GM12878 (cell line): ENCODE results near the gene PRKRIP1. TPM values are rescaled to one million over a fixed set of nuclear protein-coding genes. Genes with fewer than 3 reads are reported as not detected.

Experiments
- ATAC-seq: fragments of 200-7000 bp; cut with Tn5 transposase; 3 replicates; pipeline ENCODE4 v1.9.1; 2020; ENCODE audit warnings: mild to moderate bottlenecking, moderate library complexity
- BruUV-seq: library from RNA; stranded (reverse); fragments of 400-500 nt; replicated peaks from 2 replicates; lab custom pipeline; 2021; lab: Mats Ljungman, UMichigan
- CTCF ChIA-PET: fragments of 300-600 bp; sonication (Branson Sonifier 250); formaldehyde crosslinking; extraction: SDS; loops from one replicate; lab custom pipeline; 2021; ENCODE audit warnings: inconsistent platforms; lab: Yijun Ruan, JAX
- POLR2A ChIA-PET: fragments of 350-600 bp; formaldehyde crosslinking; extraction: SDS; loops from one replicate; lab custom pipeline; 2021; ENCODE audit warnings: inconsistent platforms; lab: Charles Lee
- RAD21 ChIA-PET: fragments of 300-600 bp; sonication (Branson Sonifier 250); formaldehyde crosslinking; loops from one replicate; lab custom pipeline; 2023; ENCODE audit warnings: antibody characterized with exemption; ENCODE audit not compliant: unreplicated experiment; lab: Charles Lee
- SMC1A ChIA-PET: fragments of 300-600 bp; sonication (Branson Sonifier 250); formaldehyde crosslinking; loops from one replicate; lab custom pipeline; 2023; ENCODE audit not compliant: unreplicated experiment, uncharacterized antibody; lab: Charles Lee
- DNase-seq: peaks from one replicate; pipeline ENCODE4 v3.0.0-alpha.2; 2011; ENCODE audit warnings: low read depth, low spot score
- FAIRE-seq: peaks from 3 replicates; lab custom pipeline; 2011; peaks lifted over from hg19 to GRCh38; lab: Jason Lieb, UNC
- H2AFZ ChIP-seq: 2 replicates; pipeline ENCODE4 v1.6.0; 2011; ENCODE audit warnings: low read depth, low read length, control low read depth; ENCODE audit not compliant: control insufficient read depth
- H3K27ac ChIP-seq: 2 replicates; pipeline ENCODE4 v1.5.1; 2011; ENCODE audit warnings: control low read depth; ENCODE audit not compliant: control insufficient read depth, insufficient read depth
- H3K27me3 ChIP-seq, 2 experiments: replicated peaks in 1 of 2; 2 replicates each; pipeline versions ENCODE4 v1.6.0 to v1.6.1; 2011; ENCODE audit warnings: low read length in 1 of 2; ENCODE audit not compliant: control insufficient read depth in 2 of 2, insufficient read depth in 2 of 2
- H3K36me3 ChIP-seq, 2 experiments: 2 replicates each; pipeline ENCODE4 v1.5.1; 2011; ENCODE audit warnings: low read length in 1 of 2; ENCODE audit not compliant: control insufficient read depth in 2 of 2, insufficient read depth in 2 of 2
- H3K4me1 ChIP-seq: 2 replicates; pipeline ENCODE4 v1.6.1; 2011; ENCODE audit warnings: mild to moderate bottlenecking, low read length, moderate library complexity, mixed read lengths; ENCODE audit not compliant: control insufficient read depth, insufficient read depth
- H3K4me2 ChIP-seq: 2 replicates; pipeline ENCODE4 v1.6.0; 2011; ENCODE audit warnings: control low read depth; ENCODE audit not compliant: control insufficient read depth, insufficient read depth
- H3K4me3 ChIP-seq: fragments of 200-600 bp; sonication (generic); 2 replicates; pipeline ENCODE4 v1.5.1; 2016
- H3K79me2 ChIP-seq: 2 replicates; pipeline ENCODE4 v1.6.0; 2011; ENCODE audit warnings: low read length; ENCODE audit not compliant: control insufficient read depth, insufficient read depth
- H3K9ac ChIP-seq: 2 replicates; pipeline ENCODE4 v1.8.0; 2011; ENCODE audit warnings: low read length, control low read depth, mixed read lengths; ENCODE audit not compliant: control insufficient read depth, insufficient read depth
- H3K9me3 ChIP-seq: replicated peaks from 3 replicates; pipeline ENCODE4 v1.5.1; 2011; ENCODE audit warnings: mild to moderate bottlenecking, low read length; ENCODE audit not compliant: control insufficient read depth, insufficient read depth
- H4K20me1 ChIP-seq: 2 replicates; pipeline ENCODE4 v1.6.0; 2011; ENCODE audit not compliant: control insufficient read depth, insufficient read depth
- CHD4 ChIP-seq: fragments of 200-600 bp; sonication (generic); IDR thresholded peaks from 2 replicates; pipeline ENCODE4 v1.6.1; 2016; ENCODE audit warnings: mild to moderate bottlenecking
- FOXK2 ChIP-seq: fragments of 450-650 bp; IDR thresholded peaks from 2 replicates; pipeline ENCODE4 v1.6.1; 2017; ENCODE audit warnings: mild to moderate bottlenecking, moderate library complexity
- NFIC ChIP-seq: IDR thresholded peaks from 2 replicates; pipeline ENCODE4 v1.6.1; 2012; ENCODE audit warnings: low read depth, mild to moderate bottlenecking, inconsistent platforms, low read length, moderate library complexity
- POLR2AphosphoS5 ChIP-seq: IDR thresholded peaks from 2 replicates; pipeline ENCODE4 v1.6.1; 2011; ENCODE audit warnings: mild to moderate bottlenecking, low read length, inconsistent platforms
- RELB ChIP-seq: fragments of 450-650 bp; IDR thresholded peaks from 2 replicates; pipeline ENCODE4 v1.6.1; 2017; ENCODE audit warnings: low read depth, mild to moderate bottlenecking, moderate library complexity
- SMAD5 ChIP-seq: IDR thresholded peaks from 2 replicates; pipeline ENCODE4 v1.6.1; 2016; ENCODE audit warnings: antibody characterized with exemption, low read depth
- SMC3 ChIP-seq: IDR thresholded peaks from 2 replicates; pipeline ENCODE4 v1.6.1; 2011; ENCODE audit warnings: low read length, improper control_type of control experiment, borderline replicate concordance
- WRNIP1 ChIP-seq: IDR thresholded peaks from 2 replicates; pipeline ENCODE4 v1.6.1; 2011; ENCODE audit warnings: low read depth, low read length, improper control_type of control experiment, borderline replicate concordance
- ZNF207 ChIP-seq: fragments of 450-650 bp; IDR thresholded peaks from 2 replicates; pipeline ENCODE4 v1.6.1; 2014; ENCODE audit warnings: antibody characterized with exemption, mild to moderate bottlenecking, borderline replicate concordance
- WGBS: methylation state at CpG from one replicate; pipeline ENCODE4 v1.1.6; 2016; ENCODE audit warnings: low lambda C conversion rate; ENCODE audit not compliant: insufficient replicate concordance, insufficient coverage; ENCODE audit errors: missing lambda C conversion rate; 5-methylcytosine and 5-hydroxymethylcytosine counted together
- in situ Hi-C: fragments of 300-500 bp; cut with MboI; formaldehyde crosslinking; loops from 9 replicates; pipeline ENCODE4 v1.14.3; 2018; ENCODE audit warnings: mixed read lengths
- intact Hi-C: fragments of 100-400 bp; cut with micrococcal nuclease; formaldehyde crosslinking; loops from one replicate; pipeline ENCODE4 v1.14.2; 2022; ENCODE audit not compliant: unreplicated experiment
- polyA plus RNA-seq, 11 experiments: library from polyadenylated mRNA; depleted of rRNA in 4 of 11; unstranded in 6 of 11; stranded (reverse) in 5 of 11; fragments of >200 nt; fragmentation: Nextera tagmentation in 4 of 11; fragmentation: Illumina TruSeq in 1 of 11; extraction: Ambion mirVana in 4 of 11; extraction: Trizol in 1 of 11; gene quantifications; 1 replicate in 1 of 11; 2 replicates in 10 of 11; pipeline versions ENCODE4 v1.2.1 to v1.2.3, GENCODE V29; 2011 to 2016; ENCODE audit warnings: inconsistent platforms in 2 of 11, missing spikeins in 2 of 11, low read depth in 1 of 11
- total RNA-seq, 4 experiments: library from RNA; depleted of rRNA in 3 of 4; stranded (reverse); fragments of >200 nt in 3 of 4; fragmentation: Illumina TruSeq in 1 of 4; extraction: Trizol in 1 of 4; gene quantifications; 2 replicates each; pipeline versions ENCODE4 v1.2.1 to v1.2.3, GENCODE V29; 2013 to 2021

PRKRIP1 gene
- total and polyA plus RNA-seq, 10 of the 15 experiments (the other 5 are each of a cell fraction or from before 2014, with no cell fraction given): 17.0 to 38.4 (median 25.5) TPM

GRCh38 chr7:102413091-102413490 lies 16.9 kb downstream of the PRKRIP1 start:
- H3K4me1 ChIP-seq: peaks cover 30% of the 10 kb centered on the region
- SMC1A ChIA-PET: interaction anchor here (4.7 to 10.2 kb wide), 3 partner anchors 13 to 36 kb away, joined by 21 to 89 read pairs (median 76); no protein-coding TSS in a partner anchor
- H3K4me2 ChIP-seq: no peak overlapping the region
- H3K27ac ChIP-seq: no peak overlapping the region
- RAD21 ChIA-PET: interaction anchor here (0.8 to 4.0 kb wide), 7 partner anchors 12 to 54 kb away, joined by 3 to 13 read pairs (median 5); no protein-coding TSS in a partner anchor
- H2AFZ ChIP-seq: no peak overlapping the region
- DNase-seq (no peak), ATAC-seq (no peak), FAIRE-seq (no peak)
- H3K9ac ChIP-seq: no peak overlapping the region
- H3K79me2 ChIP-seq: peaks cover 16% of the 10 kb centered on the region
- intact Hi-C loops (no loop called here), in situ Hi-C loops (no loop called here)
- 57% methylated on average over 5 of the region's 5 CpGs for WGBS
- no peak overlapping the region for H3K4me3 ChIP-seq
- POLR2A ChIA-PET: interaction anchor here (0.5 to 1.4 kb wide), 4 partner anchors 13 to 669 kb away, joined by 3 to 6 read pairs (median 4); no protein-coding TSS in a partner anchor
- H3K27me3 ChIP-seq: no peaks in the 10 kb centered on the region
- BruUV-seq: no TSS peak
- CTCF ChIA-PET: interaction anchor here (0.8 to 4.6 kb wide), 15 partner anchors 9 to 55 kb away, joined by 3 to 45 read pairs (median 5); partner anchors contain the start of genes ALKBH4 and LRWD1
- no peaks in the 10 kb centered on the region for H4K20me1 ChIP-seq
- peaks cover 6% of the 10 kb centered on the region; the same call in 2 of the 3 replicates for H3K9me3 ChIP-seq
- H3K36me3 ChIP-seq: peaks cover 9 to 26% of the 10 kb centered on the region in 2 experiments
- TF ChIP-seq NFIC (no peak), WRNIP1 (no peak), POLR2AphosphoS5 (no peak)

GRCh38 chr7:102413611-102414010 lies 17.4 kb downstream of the PRKRIP1 start:
- no TSS peak for BruUV-seq
- Histone ChIP-seq H3K9me3 (peaks cover 6% of the 10 kb centered on the region; the same call in 2 of the 3 replicates), H3K9ac (no peak overlapping the region), H4K20me1 (no peaks in the 10 kb centered on the region), H2AFZ (no peak overlapping the region), H3K4me1 (peaks cover 25% of the 10 kb centered on the region), H3K79me2 (peaks cover 16% of the 10 kb centered on the region), H3K27ac (no peak overlapping the region), H3K4me3 (no peak overlapping the region), H3K27me3 (no peaks in the 10 kb centered on the region), H3K36me3 (peaks cover 9 to 26% of the 10 kb centered on the region in 2 experiments), H3K4me2 (no peak overlapping the region)
- DNase-seq (no peak), FAIRE-seq (no peak), ATAC-seq (no peak)
- CTCF ChIA-PET: interaction anchor here (1.3 to 4.6 kb wide), 7 partner anchors 9 to 51 kb away, joined by 3 to 45 read pairs (median 13); partner anchors contain the start of genes ALKBH4 and LRWD1
- RAD21 ChIA-PET: interaction anchor here (1.1 to 3.1 kb wide), 6 partner anchors 9 to 50 kb away, joined by 3 to 11 read pairs (median 6); partner anchors contain the start of genes ALKBH4, LRWD1 and ORAI2
- POLR2A ChIA-PET: interaction anchor here (0.5 to 4.9 kb wide), 4 partner anchors 12 to 669 kb away, joined by 3 to 48 read pairs (median 11); no protein-coding TSS in a partner anchor
- SMC1A ChIA-PET: interaction anchor here (3.9 to 10.2 kb wide), 3 partner anchors 12 to 36 kb away, joined by 21 to 89 read pairs (median 46); no protein-coding TSS in a partner anchor
- intact Hi-C loops (no loop called here), in situ Hi-C loops (no loop called here)
- 100% methylated on average over 4 of the region's 4 CpGs for WGBS
- no peak for TF ChIP-seq FOXK2
- no peak for TF ChIP-seq WRNIP1
- no peak for TF ChIP-seq ZNF207
- no peak for TF ChIP-seq SMC3
- TF ChIP-seq SMAD5: no peak
- no peak for TF ChIP-seq CHD4
- no peak for TF ChIP-seq RELB
